HG03139 (cell line): ENCODE measurements around the gene DRC3.

Experiments
- ATAC-seq: cut with Tn5 transposase; IDR thresholded peaks from one replicate; pipeline ENCODE4 v1.9.1; 2021; ENCODE audit not compliant: unreplicated experiment

DRC3 gene

DNA sequence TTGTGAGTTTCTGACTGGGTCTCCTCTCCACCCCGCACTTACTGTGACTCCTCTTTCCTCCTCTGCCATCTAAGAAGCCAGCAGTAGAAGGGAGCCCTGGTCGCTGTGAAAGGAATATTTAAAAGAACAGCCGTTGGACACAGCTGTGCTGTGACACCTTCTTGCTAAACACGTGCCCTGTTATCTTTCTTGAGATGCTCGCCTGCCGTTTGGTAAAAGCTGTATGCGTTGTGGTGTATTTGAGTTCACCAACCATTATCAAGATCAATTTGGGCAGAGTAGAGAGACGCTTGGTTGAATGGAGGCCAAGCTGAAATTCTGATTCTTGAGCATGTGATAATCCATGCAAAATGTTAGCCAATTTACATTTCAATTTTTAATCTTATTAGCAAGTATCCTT, 70.3 kb downstream of the DRC3 start:
- ATAC-seq: no peak

DNA sequence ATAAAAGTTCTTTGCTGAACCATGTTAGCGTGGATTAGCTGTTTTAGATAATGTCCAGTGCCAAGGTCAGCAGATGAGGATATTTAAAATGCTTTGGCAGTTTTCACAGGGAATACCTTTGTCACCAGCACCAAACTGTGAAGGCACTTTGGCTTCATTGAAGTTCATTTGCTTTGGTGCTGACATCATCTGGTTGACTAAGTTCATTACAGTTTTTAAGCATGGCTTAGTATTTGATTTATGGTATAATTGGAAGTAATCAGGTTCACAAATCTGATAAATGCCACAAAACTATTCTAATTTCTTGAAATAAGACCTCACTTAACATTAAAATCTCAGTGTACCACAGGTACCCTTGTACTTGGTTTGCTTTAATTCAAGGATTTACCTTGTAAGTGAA, 70.8 kb downstream of the DRC3 start:
- no peak for ATAC-seq

DNA sequence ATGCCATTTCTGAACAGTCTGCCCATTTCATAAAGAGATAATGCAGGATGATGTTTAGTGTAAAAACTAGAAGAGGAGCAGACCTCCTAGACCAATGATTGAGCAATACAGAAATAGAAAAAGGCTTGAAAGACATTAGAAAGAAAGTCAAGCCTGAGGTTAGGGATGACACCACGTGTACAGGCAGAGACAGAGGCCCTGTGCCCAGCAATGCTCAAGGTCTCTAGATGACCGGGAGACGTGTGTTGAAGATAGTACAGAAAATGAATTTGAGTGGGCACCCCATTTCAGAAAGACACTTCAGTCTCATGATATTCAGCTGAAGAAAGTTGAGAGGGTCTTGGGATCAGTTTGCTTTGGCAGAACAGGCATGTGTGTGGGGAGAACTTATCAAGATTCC, 71.9 kb downstream of the DRC3 start:
- ATAC-seq: no peak

DNA sequence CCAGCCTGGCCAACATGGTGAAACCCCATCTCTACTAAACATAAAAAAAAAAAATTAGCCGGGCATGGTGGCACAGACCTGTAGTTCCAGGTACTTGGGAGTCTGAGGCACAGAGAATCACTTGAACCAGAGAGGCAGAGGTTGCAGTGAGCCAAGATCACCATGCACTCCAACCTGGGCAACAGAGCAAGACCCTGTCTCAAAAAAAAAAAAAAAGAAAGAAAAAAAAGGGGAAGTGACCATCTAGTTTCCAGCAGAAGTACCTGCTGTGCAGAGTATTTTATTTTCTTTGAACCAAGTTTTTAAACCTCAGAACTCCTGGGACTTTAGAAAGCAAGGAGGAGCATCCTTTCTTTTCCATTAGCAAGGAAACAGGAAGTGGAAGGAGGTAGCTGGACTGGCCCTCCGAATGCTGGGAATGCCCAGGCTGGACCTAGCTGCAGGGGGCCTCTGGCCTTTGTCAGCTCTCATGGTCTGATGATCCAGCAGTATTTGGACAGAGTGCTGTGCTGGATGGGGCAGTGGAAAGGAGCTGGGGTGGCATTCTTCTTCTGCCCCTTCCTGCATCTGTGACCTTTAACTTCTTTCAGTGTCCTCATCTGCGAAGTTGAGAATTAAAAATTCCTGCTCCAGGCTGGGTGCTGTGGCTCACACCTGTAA, 73.2 kb downstream of the DRC3 start:
- no peak for ATAC-seq

DNA sequence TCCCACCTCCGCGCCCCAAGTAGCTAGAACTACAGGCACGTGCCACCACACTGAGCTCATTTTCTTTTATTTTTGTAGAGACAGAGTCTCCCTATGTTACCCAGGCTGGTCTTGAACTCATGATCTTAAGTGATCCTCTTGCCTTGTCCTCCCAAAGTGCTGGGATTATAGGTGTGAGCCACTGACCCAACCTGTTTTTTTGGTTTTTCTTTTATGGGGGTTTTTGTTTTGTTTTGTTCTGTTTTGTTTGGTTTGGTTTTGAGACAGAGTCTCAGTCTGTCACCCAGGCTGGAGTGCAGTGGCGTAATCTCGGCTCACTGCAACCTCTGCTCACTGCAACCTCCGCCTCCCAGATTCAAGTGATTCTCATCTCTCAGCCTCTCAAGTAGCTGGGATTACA, 82.9 kb downstream of the DRC3 start:
- no peak for ATAC-seq

DNA sequence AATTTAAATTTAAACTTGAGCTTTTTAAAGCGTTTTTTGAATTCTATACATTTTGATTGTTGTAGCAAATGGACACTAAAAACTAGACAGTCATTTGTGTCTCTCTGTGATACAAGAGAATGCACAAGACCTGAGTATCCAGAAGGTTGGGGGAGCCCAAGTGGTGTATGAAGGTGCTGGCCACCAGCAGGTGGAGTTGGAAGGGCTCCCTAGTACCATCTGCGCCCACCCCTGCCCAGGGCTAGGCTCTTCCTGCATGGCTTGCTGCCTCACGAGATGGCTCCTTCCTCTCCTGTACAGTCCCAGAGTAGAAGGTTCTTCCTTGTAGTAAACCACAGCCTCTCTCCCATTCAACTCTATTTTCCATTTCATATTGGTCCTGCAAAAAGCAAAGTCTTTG, 83.6 kb downstream of the DRC3 start:
- ATAC-seq: no peak

DNA sequence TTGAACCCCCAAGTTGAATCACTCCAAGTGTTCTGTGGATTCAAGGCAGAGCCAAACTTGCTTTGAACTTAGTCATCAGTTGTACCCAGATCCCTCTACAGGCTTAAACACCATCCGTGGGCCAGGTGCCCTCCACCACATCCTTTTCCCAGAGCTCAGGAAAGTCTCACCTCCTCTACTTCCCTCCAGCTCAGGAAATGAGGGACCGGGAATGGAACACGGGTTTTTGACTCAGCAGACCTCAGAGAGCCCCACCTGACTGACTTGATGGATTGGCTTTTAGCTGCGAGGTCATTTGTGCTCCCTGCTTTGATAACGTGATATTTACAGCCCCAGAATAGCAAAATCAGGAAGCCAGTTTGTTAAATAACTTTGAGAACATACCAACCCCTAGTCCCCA, 86.6 kb downstream of the DRC3 start:
- ATAC-seq: no peak

DNA sequence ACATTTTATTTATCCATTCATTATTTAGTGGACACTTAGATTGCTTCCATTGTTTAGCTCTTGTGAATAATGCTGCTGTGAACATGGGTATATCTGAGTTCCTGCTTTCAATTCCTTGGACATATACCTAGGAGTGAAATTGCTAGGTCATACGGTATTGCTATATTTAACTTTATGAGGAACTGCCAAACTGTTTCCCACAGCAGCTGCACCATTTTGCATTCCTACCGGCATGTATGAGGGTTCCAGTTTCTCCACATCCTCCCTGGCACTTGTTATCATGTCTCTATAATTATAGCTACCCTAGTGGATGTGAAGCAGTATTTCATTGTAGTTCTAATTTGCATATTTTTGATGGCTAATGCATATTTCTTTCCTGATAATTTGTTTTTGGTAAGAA, 91.4 kb downstream of the DRC3 start:
- no peak for ATAC-seq

DNA sequence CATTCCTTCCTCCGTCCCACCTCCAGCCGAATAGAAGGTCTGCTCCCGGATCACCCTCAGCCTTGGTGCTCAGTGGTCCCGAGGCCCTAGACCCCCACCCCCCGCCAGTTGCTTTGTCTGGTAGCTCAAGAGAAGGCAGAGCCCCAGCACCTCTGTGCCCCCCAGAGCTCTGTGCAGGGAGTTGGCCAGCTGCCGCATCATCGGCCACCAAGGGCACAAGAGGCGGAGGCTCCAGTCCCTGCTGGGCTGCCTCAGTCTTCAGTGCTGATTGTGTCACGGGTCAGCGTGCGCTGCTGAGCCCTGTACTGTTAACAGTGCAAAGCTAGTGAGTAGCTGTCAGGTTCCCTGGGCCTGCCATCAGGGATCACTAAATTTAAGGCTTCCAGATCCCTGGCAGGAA, 92.9 kb downstream of the DRC3 start:
- ATAC-seq: no peak
